ENCODE data around the gene MYO5A.
"Not testable (repeated sequence)": the region's sequence is repeated elsewhere in the genome, so short reads cannot be mapped to it uniquely, and the experiment has no call there.

Gene MYO5A

GRCh38 chr15:52528564-52529340 lies at the start of gene MYO5A:
Gene MYO5A (minus strand): TSS chr15:52528880. CDS start chr15:52528806, 74 bp downstream.
- DNase-seq (ENCODE audit: low read depth) = peak; percentile 63

GRCh38 chr15:52576692-52577091 lies 48.0 kb upstream of the MYO5A start:
- DNase-seq (ENCODE audit: low read depth) = no peak

GRCh38 chr15:52575573-52575972 lies 46.9 kb upstream of the MYO5A start:
- DNase-seq (ENCODE audit: low read depth) = not testable (repeated sequence)

GRCh38 chr15:52575072-52575471 lies 46.4 kb upstream of the MYO5A start:
- no peak for DNase-seq (ENCODE audit: low read depth)

- not testable (repeated sequence) for DNase-seq (ENCODE audit: low read depth)
Observed at GRCh38 chr15:52574623-52575022, 45.9 kb upstream of the MYO5A start.

- DNase-seq (ENCODE audit: low read depth) = peak; percentile 92
Observed at GRCh38 chr15:52568601-52569585, 40.2 kb upstream of the MYO5A start, which contains the start of gene ARPP19. Gene ARPP19 (minus strand): TSS chr15:52569030. CDS start chr15:52568892, 138 bp downstream.

GRCh38 chr15:52567871-52568600 lies 39.4 kb upstream of the MYO5A start:
- peak; percentile 37 for DNase-seq (ENCODE audit: low read depth)

- DNase-seq (ENCODE audit: low read depth) = no peak
Observed at GRCh38 chr15:52566889-52567288, 38.2 kb upstream of the MYO5A start.

- DNase-seq (ENCODE audit: low read depth) = peak; percentile 39
Observed at GRCh38 chr15:52565417-52566358, 37.0 kb upstream of the MYO5A start.

GRCh38 chr15:52563501-52564060 lies 34.9 kb upstream of the MYO5A start:
- no peak for DNase-seq (ENCODE audit: low read depth)

- DNase-seq (ENCODE audit: low read depth) = peak; percentile 72
Observed at GRCh38 chr15:52559575-52559974, 30.9 kb upstream of the MYO5A start.

GRCh38 chr15:52559022-52559421 lies 30.3 kb upstream of the MYO5A start:
- DNase-seq (ENCODE audit: low read depth) = no peak

- peak; percentile 84 for DNase-seq (ENCODE audit: low read depth)
Observed at GRCh38 chr15:52558196-52558595, 29.5 kb upstream of the MYO5A start.

GRCh38 chr15:52557274-52557641 lies 28.6 kb upstream of the MYO5A start:
- peak; percentile 69 for DNase-seq (ENCODE audit: low read depth)

GRCh38 chr15:52556524-52557273 lies 28.0 kb upstream of the MYO5A start:
- DNase-seq (ENCODE audit: low read depth) = no peak

- DNase-seq (ENCODE audit: low read depth) = no peak
Observed at GRCh38 chr15:52552303-52552702, 23.6 kb upstream of the MYO5A start.

- DNase-seq (ENCODE audit: low read depth) = no peak
Observed at GRCh38 chr15:52551762-52552161, 23.1 kb upstream of the MYO5A start.

GRCh38 chr15:52551186-52551585 lies 22.5 kb upstream of the MYO5A start:
- not testable (repeated sequence) for DNase-seq (ENCODE audit: low read depth)

- DNase-seq (ENCODE audit: low read depth) = no peak
Observed at GRCh38 chr15:52546031-52546751, 17.5 kb upstream of the MYO5A start.

Measured in amniotic epithelial cell (primary cell).